GM19351 (cell line): ENCODE data around the gene SBF2.

Experiments
- ATAC-seq: cut with Tn5 transposase; IDR thresholded peaks from one replicate; pipeline ENCODE4 v1.9.1; 2021; ENCODE audit warnings: mild to moderate bottlenecking, moderate library complexity; ENCODE audit not compliant: unreplicated experiment

Gene SBF2

GRCh38 chr11:10317776-10318526 lies 23.9 kb upstream of the SBF2 start:
- ATAC-seq: peak; percentile 52

GRCh38 chr11:10317151-10317755 lies 23.2 kb upstream of the SBF2 start:
- peak; percentile 22 for ATAC-seq

DNA sequence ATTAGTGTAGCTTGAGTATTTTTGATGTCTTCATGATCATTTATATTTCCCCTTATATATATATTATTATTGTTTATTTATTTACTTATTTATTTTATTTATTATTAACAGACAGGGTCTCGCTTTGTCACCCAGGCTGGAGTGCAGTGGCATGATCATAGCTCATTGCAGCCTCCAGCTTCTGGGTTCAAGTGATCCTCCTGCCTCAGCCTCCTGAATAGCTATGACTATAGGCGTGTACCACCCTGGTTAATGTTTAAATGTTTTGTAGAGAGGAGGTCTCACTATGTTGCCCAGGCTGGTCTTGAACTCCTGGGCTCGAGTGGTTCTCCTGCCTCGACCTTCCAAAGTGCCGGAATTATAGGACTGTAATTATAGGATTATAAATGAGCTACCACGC lies 21.1 kb upstream of the SBF2 start:
- ATAC-seq: no peak

GRCh38 chr11:10314199-10315072 lies 20.4 kb upstream of the SBF2 start:
- peak; percentile 71 for ATAC-seq

DNA sequence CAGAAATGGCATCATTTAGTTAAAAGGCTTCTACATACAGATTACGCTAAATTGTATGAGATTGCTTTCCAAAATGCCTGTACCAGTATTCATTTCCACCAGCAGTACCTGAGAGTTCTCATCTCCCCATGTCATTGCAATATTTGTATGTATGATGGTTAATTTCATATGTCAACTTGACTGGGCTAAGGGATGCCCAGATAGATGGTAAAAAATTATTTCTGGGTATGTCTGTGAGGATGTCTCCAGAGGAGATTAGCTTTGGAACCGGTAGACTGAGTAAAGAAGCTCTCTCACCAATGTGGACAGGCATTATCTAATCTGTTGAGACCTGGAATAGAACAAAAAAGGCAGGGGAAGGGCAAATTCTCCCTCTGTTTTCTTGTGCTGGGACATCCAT lies 17.8 kb upstream of the SBF2 start:
- ATAC-seq: no peak

GRCh38 chr11:10310301-10310841 lies 16.4 kb upstream of the SBF2 start:
- peak; percentile 16 for ATAC-seq

DNA sequence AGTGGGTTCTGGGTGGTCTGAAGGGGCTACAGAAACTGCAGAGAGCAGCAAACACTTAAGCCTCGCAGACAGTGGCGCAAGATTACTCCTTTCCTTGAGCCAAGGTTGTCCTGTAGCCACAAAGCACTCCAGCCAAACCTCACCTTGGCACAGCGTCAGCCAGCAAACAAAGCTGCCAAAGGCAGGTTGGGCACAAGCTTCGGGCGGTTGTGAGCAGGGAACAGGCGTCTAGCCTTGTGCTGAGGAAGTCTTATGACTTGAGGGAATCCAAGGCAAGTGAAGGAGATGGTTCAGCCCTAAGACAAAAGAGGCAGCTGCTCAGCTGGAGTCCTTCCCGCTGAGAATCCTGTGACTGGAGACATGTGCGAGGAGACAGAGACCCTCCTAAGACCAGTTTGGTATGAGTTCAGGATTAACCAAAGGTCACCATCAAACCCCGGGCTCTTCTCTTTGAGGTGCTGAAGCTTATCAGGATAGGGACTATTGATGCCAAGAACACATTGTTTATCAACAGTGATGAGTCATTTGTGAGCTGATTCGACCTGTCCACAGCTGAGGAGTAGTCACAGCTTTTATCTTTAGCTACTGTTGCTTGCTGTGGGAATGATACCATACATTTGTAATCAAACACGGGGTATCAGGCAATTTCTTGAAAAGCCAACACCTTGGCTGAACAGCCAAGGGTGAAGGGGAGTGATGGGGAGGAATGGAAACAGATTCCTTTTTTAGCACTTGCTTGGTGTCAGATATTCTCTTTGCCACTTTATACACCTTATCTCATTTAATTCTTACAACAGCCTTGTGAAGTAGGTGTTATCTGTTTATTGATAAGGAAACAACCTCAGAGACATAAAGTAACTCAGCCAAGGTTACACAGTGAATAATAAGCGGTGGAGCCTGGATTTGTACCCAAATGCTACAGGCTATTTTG lies 15.4 kb upstream of the SBF2 start:
- ATAC-seq: no peak

DNA sequence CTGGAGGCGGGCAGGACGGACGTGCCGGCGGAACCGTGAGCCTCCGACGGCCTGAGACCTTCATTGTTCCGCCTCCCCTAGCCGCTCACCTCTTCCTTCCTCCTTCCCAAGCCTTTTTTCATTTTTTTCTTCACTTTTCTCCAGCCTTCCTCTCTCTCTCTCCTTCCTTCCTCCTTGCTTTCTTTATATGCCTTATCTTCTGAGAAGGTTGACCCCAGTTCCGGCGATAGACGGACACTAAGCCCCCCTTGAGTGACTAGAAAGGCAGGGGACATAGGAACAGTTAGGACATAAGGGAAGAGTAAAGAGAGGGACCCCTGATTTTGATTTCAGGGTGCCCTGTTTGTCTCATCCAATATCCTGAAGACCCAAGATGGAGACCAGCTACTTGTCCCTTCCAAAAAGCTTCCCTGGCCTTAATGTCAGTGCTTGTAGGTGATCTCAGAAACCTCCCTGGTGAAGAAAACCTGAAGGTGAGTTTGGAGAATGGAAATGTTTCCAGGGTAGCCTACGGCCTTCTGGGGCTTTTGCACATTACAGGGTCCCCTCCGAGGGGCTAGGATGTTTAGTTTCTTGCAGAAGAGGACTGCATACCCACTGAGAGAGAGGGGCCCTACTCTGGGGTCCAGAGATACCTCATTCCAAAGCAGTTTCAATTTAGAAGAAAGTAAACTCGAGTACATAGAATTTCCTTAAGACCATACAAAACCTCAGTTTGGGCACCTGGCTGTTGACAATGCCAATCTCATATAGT lies 14.4 kb upstream of the SBF2 start:
- no peak for ATAC-seq

- ATAC-seq: peak; percentile 51
Measured at GRCh38 chr11:10307400-10308200, 13.6 kb upstream of the SBF2 start.

- no peak for ATAC-seq
Measured at GRCh38 chr11:10307022-10307399, 13.0 kb upstream of the SBF2 start.

- no peak for ATAC-seq
Measured at GRCh38 chr11:10305964-10306918, 12.2 kb upstream of the SBF2 start.

GRCh38 chr11:10305262-10305963 lies 11.4 kb upstream of the SBF2 start:
- ATAC-seq: no peak

- no peak for ATAC-seq
Measured at GRCh38 chr11:10304495-10305261, 10.7 kb upstream of the SBF2 start, which contains the start of gene ADM. TSS of gene ADM (plus strand) at chr11:10305073. CDS start at chr11:10305701, 628 bp downstream.

- ATAC-seq: no peak
Measured at GRCh38 chr11:10303558-10304363, 9.7 kb upstream of the SBF2 start.

DNA sequence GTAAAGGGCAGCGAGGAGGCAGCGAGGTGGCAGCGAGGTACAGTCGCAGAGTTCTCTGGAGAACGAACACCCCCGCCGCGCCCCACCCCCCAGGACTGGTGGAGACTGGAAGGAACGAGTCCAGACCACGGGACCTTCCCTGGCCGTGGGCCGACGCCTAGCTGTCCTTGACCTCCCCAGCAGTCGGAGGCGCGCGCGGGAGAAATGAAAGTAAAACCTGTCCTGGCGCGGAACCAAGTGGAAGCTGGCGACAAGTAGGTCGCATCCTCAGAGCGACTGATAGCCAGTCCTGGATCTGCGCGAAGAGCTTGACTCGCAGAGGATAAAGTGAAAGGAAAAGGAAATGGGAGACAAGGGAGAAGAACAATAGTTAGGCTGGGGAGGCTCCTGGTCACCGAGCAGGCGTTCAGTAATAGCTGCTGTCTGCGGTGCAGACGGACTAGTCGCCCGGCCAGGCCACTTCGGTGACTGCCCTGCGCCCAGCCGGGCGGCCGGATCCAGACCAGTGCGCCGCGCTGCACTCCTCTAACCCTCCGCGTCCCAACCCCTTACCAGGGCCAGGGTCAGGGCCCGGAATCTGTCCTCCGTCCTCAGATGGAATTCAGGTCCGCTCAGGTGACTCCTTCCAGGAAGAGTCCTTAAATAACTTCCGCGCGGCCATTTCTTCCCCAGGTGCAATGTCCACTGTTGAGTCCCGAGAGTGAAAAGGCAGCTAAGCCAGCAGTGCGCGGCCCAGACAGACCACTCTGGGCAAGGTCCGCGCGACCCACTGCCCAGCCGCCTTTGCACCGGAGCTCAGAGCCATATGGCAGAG lies 8.9 kb upstream of the SBF2 start:
- no peak for ATAC-seq
